BLaER1 treated with 17β-estradiol and CSF1 and Interleukin-3, amounts not matched to agents 10 nM and 100 nM (cell line): Measurements from ENCODE around the gene RIMOC1.

Experiments
- H3K27ac ChIP-seq, 11 experiments: shearing (Covaris generic); formaldehyde crosslinking; 2 replicates each; pipeline ENCODE4 v1.8.1; 2022
- H3K27me3 ChIP-seq, 11 experiments: shearing (Covaris generic); formaldehyde crosslinking; 2 replicates each; pipeline ENCODE4 v1.8.1; 2022
- H3K36me3 ChIP-seq, 11 experiments: shearing (Covaris generic); formaldehyde crosslinking; 2 replicates each; pipeline ENCODE4 v1.8.1; 2022
- H3K4me1 ChIP-seq, 10 experiments: shearing (Covaris generic); formaldehyde crosslinking; 2 replicates each; pipeline ENCODE4 v1.8.1; 2022
- H3K4me2 ChIP-seq, 11 experiments: shearing (Covaris generic); formaldehyde crosslinking; 2 replicates each; pipeline ENCODE4 v1.8.1; 2022
- H3K4me3 ChIP-seq, 10 experiments: shearing (Covaris generic); formaldehyde crosslinking; 2 replicates each; pipeline ENCODE4 v1.8.1; 2022
- H3K9ac ChIP-seq, 11 experiments: shearing (Covaris generic); formaldehyde crosslinking; 2 replicates each; pipeline ENCODE4 v1.8.1; 2022
- H3K9me3 ChIP-seq, 11 experiments: shearing (Covaris generic); formaldehyde crosslinking; replicated peaks in 1 of 11; 2 replicates each; pipeline ENCODE4 v1.8.1; 2022
- H4K20me1 ChIP-seq, 11 experiments: shearing (Covaris generic); formaldehyde crosslinking; 2 replicates each; pipeline ENCODE4 v1.8.1; 2022
- Cebpa-rat ChIP-seq, 11 experiments: shearing (Covaris generic); IDR thresholded peaks; 2 replicates each; pipeline ENCODE4 v1.8.1; 2022

RIMOC1 gene

GRCh38 chr5:41883243-41883642 is 20.9 kb upstream of the RIMOC1 start:
- H3K27ac ChIP-seq: no peak overlapping the region
- no peaks in the 10 kb centered on the region for H4K20me1 ChIP-seq
- no peaks in the 10 kb centered on the region for H3K27me3 ChIP-seq
- H3K4me2 ChIP-seq: no peak overlapping the region
- TF ChIP-seq Cebpa-rat (IDR thresholded peaks at IDR 0.05): no peak
- H3K4me1 ChIP-seq: no peaks in the 10 kb centered on the region
- H3K4me3 ChIP-seq: no peak overlapping the region
- H3K36me3 ChIP-seq: no peaks in the 10 kb centered on the region
- H3K9me3 ChIP-seq: peaks cover 0 to 10% (median 0%) of the 10 kb centered on the region in 11 experiments; a peak in 4 of 22 replicates
- no peak overlapping the region for H3K9ac ChIP-seq

DNA sequence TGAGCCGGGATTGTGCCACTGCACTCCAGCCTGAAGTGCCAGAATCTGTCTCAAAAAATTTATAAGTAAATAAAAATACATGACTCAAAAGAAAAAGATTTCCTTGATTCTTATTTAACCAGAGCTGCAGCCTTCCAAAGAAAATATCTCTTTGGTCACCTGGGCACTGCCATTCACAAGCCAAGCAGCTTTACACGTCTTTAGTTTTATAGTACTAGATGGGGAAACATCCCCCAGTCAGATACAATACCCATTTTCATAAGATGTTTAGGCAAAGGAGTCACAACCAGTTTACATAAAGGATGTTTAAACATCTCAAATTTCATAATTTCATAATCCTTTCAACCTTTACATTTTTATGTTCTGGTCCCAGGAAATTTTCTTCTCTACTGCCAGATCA is 20.2 kb upstream of the RIMOC1 start:
- H4K20me1 ChIP-seq: no peaks in the 10 kb centered on the region
- no peak overlapping the region for H3K27ac ChIP-seq
- H3K9me3 ChIP-seq: peaks cover 0 to 10% (median 0%) of the 10 kb centered on the region in 11 experiments; a peak in 4 of 22 replicates
- no peak for TF ChIP-seq Cebpa-rat (IDR thresholded peaks at IDR 0.05)
- H3K4me1 ChIP-seq: no peaks in the 10 kb centered on the region
- H3K4me3 ChIP-seq: no peak overlapping the region
- H3K27me3 ChIP-seq: no peaks in the 10 kb centered on the region
- H3K4me2 ChIP-seq: no peak overlapping the region
- H3K36me3 ChIP-seq: no peaks in the 10 kb centered on the region
- H3K9ac ChIP-seq: no peak overlapping the region

GRCh38 chr5:41885286-41885685 is 18.9 kb upstream of the RIMOC1 start:
- no peak overlapping the region for H3K9ac ChIP-seq
- no peaks in the 10 kb centered on the region for H4K20me1 ChIP-seq
- no peaks in the 10 kb centered on the region for H3K4me1 ChIP-seq
- no peaks in the 10 kb centered on the region for H3K27me3 ChIP-seq
- no peak overlapping the region for H3K27ac ChIP-seq
- H3K4me3 ChIP-seq: no peak overlapping the region
- no peaks in the 10 kb centered on the region for H3K36me3 ChIP-seq
- peaks cover 0 to 10% (median 0%) of the 10 kb centered on the region in 11 experiments; a peak in 4 of 22 replicates for H3K9me3 ChIP-seq
- H3K4me2 ChIP-seq: no peak overlapping the region
- TF ChIP-seq Cebpa-rat (IDR thresholded peaks at IDR 0.05): no peak

GRCh38 chr5:41891066-41891707 is 13.0 kb upstream of the RIMOC1 start:
- H3K27ac ChIP-seq: no peak overlapping the region
- TF ChIP-seq Cebpa-rat (IDR thresholded peaks at IDR 0.05): no peak

GRCh38 chr5:41892031-41892430 is 12.1 kb upstream of the RIMOC1 start:
- H3K4me3 ChIP-seq: no peak overlapping the region
- no peak for TF ChIP-seq Cebpa-rat (IDR thresholded peaks at IDR 0.05)
- H3K4me2 ChIP-seq: no peak overlapping the region
- H3K4me1 ChIP-seq: peaks cover 0 to 10% (median 0%) of the 10 kb centered on the region in 10 experiments; a peak in 2 of 20 replicates
- H3K27me3 ChIP-seq: no peaks in the 10 kb centered on the region
- H3K9me3 ChIP-seq: no peaks in the 10 kb centered on the region
- no peak overlapping the region for H3K27ac ChIP-seq
- H3K9ac ChIP-seq: no peak overlapping the region
- H3K36me3 ChIP-seq: no peaks in the 10 kb centered on the region
- H4K20me1 ChIP-seq: no peaks in the 10 kb centered on the region

More at GRCh38 chr5:41891066-41891707, 13.0 kb upstream of the RIMOC1 start:
- peaks cover 0 to 4% (median 0%) of the 10 kb centered on the region in 10 experiments; a peak in 2 of 20 replicates for H3K4me1 ChIP-seq
- no peak overlapping the region for H3K9ac ChIP-seq
- H3K4me2 ChIP-seq: no peak overlapping the region
- H3K4me3 ChIP-seq: no peak overlapping the region
- no peaks in the 10 kb centered on the region for H4K20me1 ChIP-seq
- H3K27me3 ChIP-seq: no peaks in the 10 kb centered on the region
- H3K36me3 ChIP-seq: no peaks in the 10 kb centered on the region
- H3K9me3 ChIP-seq: peaks cover 0 to under 1% (median 0%) of the 10 kb centered on the region in 11 experiments; a peak in 4 of 22 replicates

- no peaks in the 10 kb centered on the region for H3K36me3 ChIP-seq
- H3K27me3 ChIP-seq: no peaks in the 10 kb centered on the region
- H3K4me1 ChIP-seq: peaks cover 0 to 10% (median 0%) of the 10 kb centered on the region in 10 experiments; a peak in 2 of 20 replicates
- no peaks in the 10 kb centered on the region for H4K20me1 ChIP-seq
- H3K27ac ChIP-seq: no peak overlapping the region
- no peaks in the 10 kb centered on the region for H3K9me3 ChIP-seq
- H3K4me2 ChIP-seq: no peak overlapping the region
- H3K9ac ChIP-seq: no peak overlapping the region
- no peak overlapping the region for H3K4me3 ChIP-seq
- no peak for TF ChIP-seq Cebpa-rat (IDR thresholded peaks at IDR 0.05)
Measured at GRCh38 chr5:41893074-41893851, 10.9 kb upstream of the RIMOC1 start.

GRCh38 chr5:41896230-41896629 is 7.9 kb upstream of the RIMOC1 start:
- TF ChIP-seq Cebpa-rat (IDR thresholded peaks at IDR 0.05): no peak
- no peaks in the 10 kb centered on the region for H3K27me3 ChIP-seq
- H3K4me2 ChIP-seq: peak overlapping the region in 2 of 11 experiments; percentile 13 to 65; a peak in 2 of 22 replicates
- H4K20me1 ChIP-seq: no peaks in the 10 kb centered on the region
- no peak overlapping the region for H3K4me3 ChIP-seq
- H3K4me1 ChIP-seq: peaks cover 0 to 10% (median 0%) of the 10 kb centered on the region in 10 experiments; a peak in 2 of 20 replicates
- H3K36me3 ChIP-seq: no peaks in the 10 kb centered on the region
- no peaks in the 10 kb centered on the region for H3K9me3 ChIP-seq
- H3K27ac ChIP-seq: no peak overlapping the region; a peak in 1 of 22 replicates
- no peak overlapping the region for H3K9ac ChIP-seq

DNA sequence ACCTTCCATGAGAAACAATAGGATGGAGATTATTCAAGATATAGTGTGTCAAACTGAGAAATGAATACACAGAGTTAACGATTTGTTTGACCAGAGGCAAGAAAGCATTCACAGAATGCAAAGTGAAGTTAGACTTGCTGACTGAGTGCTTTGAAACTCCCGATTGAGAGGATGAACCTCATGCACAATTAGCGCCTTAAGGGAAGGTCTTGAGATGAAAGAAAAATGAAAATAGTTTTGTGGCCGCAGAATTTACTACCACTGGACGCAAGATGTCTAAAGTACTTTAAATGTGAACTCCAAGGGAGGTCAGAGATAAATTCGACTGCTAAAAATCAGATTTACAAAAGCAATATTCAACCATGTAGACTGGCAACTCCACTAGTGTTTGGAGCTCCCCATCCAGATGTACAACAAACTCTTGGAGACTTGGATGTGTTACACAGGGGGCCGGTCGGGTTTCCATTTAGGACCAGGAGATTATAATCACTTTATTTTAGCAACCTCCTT is 707 bp upstream of the RIMOC1 start:
- Histone ChIP-seq H3K9me3 (no peaks in the 10 kb centered on the region), H4K20me1 (peaks cover 0 to 20% (median 0%) of the 10 kb centered on the region in 11 experiments; a peak in 6 of 22 replicates), H3K9ac (peak overlapping the region; percentile 56 to 98 (median 74)), H3K27me3 (no peaks in the 10 kb centered on the region), H3K4me3 (peak overlapping the region; percentile 73 to 98 (median 80)), H3K4me1 (peaks cover 17 to 42% (median 32%) of the 10 kb centered on the region in 10 experiments), H3K27ac (peak overlapping the region; percentile 50 to 99 (median 89)), H3K36me3 (peaks cover 6 to 28% (median 12%) of the 10 kb centered on the region in 11 experiments; a peak in 21 of 22 replicates), H3K4me2 (peak overlapping the region; percentile 67 to 88 (median 75))
- no peak for TF ChIP-seq Cebpa-rat (IDR thresholded peaks at IDR 0.05)

GRCh38 chr5:41906151-41906550 is 2.0 kb downstream of the RIMOC1 start:
- peaks cover 18 to 49% (median 34%) of the 10 kb centered on the region in 10 experiments for H3K4me1 ChIP-seq
- TF ChIP-seq Cebpa-rat (IDR thresholded peaks at IDR 0.05): no peak
- H4K20me1 ChIP-seq: peaks cover 0 to 27% (median 0%) of the 10 kb centered on the region in 11 experiments; a peak in 6 of 22 replicates
- no peak overlapping the region for H3K27ac ChIP-seq
- peaks cover 29 to 55% (median 39%) of the 10 kb centered on the region in 11 experiments for H3K36me3 ChIP-seq
- H3K4me3 ChIP-seq: no peak overlapping the region
- no peaks in the 10 kb centered on the region for H3K27me3 ChIP-seq
- peak overlapping the region in 5 of 11 experiments; percentile 7 to 98 (median 90); a peak in 7 of 22 replicates for H3K4me2 ChIP-seq
- no peaks in the 10 kb centered on the region for H3K9me3 ChIP-seq
- peak overlapping the region in 1 of 11 experiments; percentile 54; a peak in 1 of 22 replicates for H3K9ac ChIP-seq
